GM23338 (cell line): ENCODE results near the gene EYA2. TPM values are rescaled to one million over a fixed set of nuclear protein-coding genes. Genes with fewer than 3 reads are reported as not detected.

Experiments used
- ATAC-seq: fragments of 200-7000 bp; cut with Tn5 transposase; 3 replicates; pipeline ENCODE4 v1.9.1; 2020
- DNase-seq: peaks from one replicate; pipeline ENCODE4 v3.0.0-alpha.2; 2015; ENCODE audit warnings: low spot score
- H2AFZ ChIP-seq: fragments of 200-600 bp; sonication (generic); 2 replicates; pipeline ENCODE4 v1.8.0; 2016; ENCODE audit warnings: antibody characterized with exemption, mild to moderate bottlenecking, moderate library complexity
- H3F3A ChIP-seq: fragments of 200-600 bp; sonication (generic); replicated peaks from 2 replicates; pipeline ENCODE4 v1.8.0; 2017; ENCODE audit warnings: antibody characterized with exemption, mixed run types, low read depth
- H3K27ac ChIP-seq: fragments of 200-600 bp; sonication (generic); 2 replicates; pipeline ENCODE4 v1.6.1; 2016; ENCODE audit warnings: low read depth
- H3K27me3 ChIP-seq: fragments of 200-600 bp; sonication (generic); 2 replicates; pipeline ENCODE4 v1.8.0; 2016; ENCODE audit warnings: mild to moderate bottlenecking, mixed run types, moderate library complexity; ENCODE audit not compliant: insufficient read depth
- H3K36me3 ChIP-seq: fragments of 200-600 bp; sonication (generic); 2 replicates; pipeline ENCODE4 v1.8.0; 2016; ENCODE audit warnings: mild to moderate bottlenecking; ENCODE audit not compliant: insufficient read depth
- H3K4me1 ChIP-seq: fragments of 200-600 bp; sonication (generic); 2 replicates; pipeline ENCODE4 v1.8.0; 2016; ENCODE audit warnings: mild to moderate bottlenecking, moderate library complexity; ENCODE audit not compliant: insufficient read depth
- H3K4me2 ChIP-seq: fragments of 200-600 bp; sonication (generic); 2 replicates; pipeline ENCODE4 v1.7.1; 2017; ENCODE audit warnings: mixed run types
- H3K4me3 ChIP-seq: fragments of 200-600 bp; sonication (generic); 2 replicates; pipeline ENCODE4 v1.6.1; 2016; ENCODE audit warnings: mixed run types
- H3K79me2 ChIP-seq: fragments of 200-600 bp; sonication (generic); replicated peaks from 2 replicates; pipeline ENCODE4 v1.8.0; 2017; ENCODE audit warnings: mild to moderate bottlenecking; ENCODE audit not compliant: insufficient read depth
- H3K9me2 ChIP-seq: fragments of 200-600 bp; sonication (generic); 2 replicates; pipeline ENCODE4 v1.8.0; 2017; ENCODE audit not compliant: insufficient read depth
- H4K20me1 ChIP-seq: fragments of 200-600 bp; sonication (generic); replicated peaks from 2 replicates; pipeline ENCODE4 v1.8.0; 2017; ENCODE audit warnings: mild to moderate bottlenecking; ENCODE audit not compliant: insufficient read depth
- H3K27ac Mint-ChIP-seq: 2 replicates; pipeline ENCODE4 v1.8.0; 2020; ENCODE audit warnings: inconsistent platforms, mild to moderate bottlenecking, moderate library complexity, mixed read lengths
- H3K27me3 Mint-ChIP-seq: 3 replicates; pipeline ENCODE4 v1.8.0; 2022; ENCODE audit warnings: low read depth, mild to moderate bottlenecking, moderate library complexity, mixed read lengths, inconsistent platforms; ENCODE audit not compliant: insufficient read depth, poor library complexity
- H3K36me3 Mint-ChIP-seq: 3 replicates; pipeline ENCODE4 v1.8.0; 2021; ENCODE audit warnings: low read depth, mild to moderate bottlenecking, inconsistent platforms, moderate library complexity, mixed read lengths
- H3K4me1 Mint-ChIP-seq: 3 replicates; pipeline ENCODE4 v1.8.0; 2020; ENCODE audit warnings: mild to moderate bottlenecking, inconsistent platforms, mixed read lengths
- H3K4me3 Mint-ChIP-seq: 3 replicates; pipeline ENCODE4 v1.8.0; 2021; ENCODE audit warnings: moderate library complexity, mild to moderate bottlenecking, inconsistent platforms, mixed read lengths
- H3K9me3 Mint-ChIP-seq: 3 replicates; pipeline ENCODE4 v1.8.0; 2020; ENCODE audit warnings: moderate library complexity, mild to moderate bottlenecking, inconsistent platforms, mixed read lengths
- CREB1 ChIP-seq: fragments of 250-450 bp; sonication (Bioruptor Pico); IDR thresholded peaks from 2 replicates; pipeline ENCODE4 v1.5.0; 2020; ENCODE audit warnings: low read depth, mild to moderate bottlenecking, moderate library complexity
- CTCF ChIP-seq, 2 experiments: fragments of 200-600 bp in 1 of 2; sonication (generic) in 1 of 2; conservative IDR thresholded peaks; 2 replicates each; pipeline versions ENCODE4 v1.5.1 to v1.6.1; 2016 to 2017; ENCODE audit warnings: antibody characterized with exemption in 2 of 2, low read depth in 2 of 2, mild to moderate bottlenecking in 2 of 2, moderate library complexity in 1 of 2
- ETS1 ChIP-seq: IDR thresholded peaks from 2 replicates; pipeline ENCODE4 v1.6.1; 2016; ENCODE audit warnings: antibody characterized with exemption
- EZH2 ChIP-seq: fragments of 200-600 bp; sonication (generic); IDR thresholded peaks from one replicate; pipeline ENCODE4 v1.8.0; 2017; ENCODE audit warnings: antibody characterized with exemption, mild to moderate bottlenecking, low read depth; ENCODE audit not compliant: unreplicated experiment
- JUNB ChIP-seq: IDR thresholded peaks from one replicate; pipeline ENCODE4 v1.6.1; 2016; ENCODE audit warnings: antibody characterized with exemption; ENCODE audit not compliant: unreplicated experiment
- POLR2AphosphoS5 ChIP-seq: IDR thresholded peaks from 2 replicates; pipeline ENCODE4 v1.6.1; 2016; ENCODE audit warnings: antibody characterized with exemption, low read depth
- STAT1 ChIP-seq: IDR thresholded peaks from one replicate; pipeline ENCODE4 v1.6.1; 2016; ENCODE audit warnings: antibody characterized with exemption; ENCODE audit not compliant: unreplicated experiment
- ZNF114 ChIP-seq: fragments of 250-450 bp; sonication (Bioruptor Pico); IDR thresholded peaks from 2 replicates; pipeline ENCODE4 v1.5.0; 2020; ENCODE audit warnings: mild to moderate bottlenecking, moderate library complexity
- polyA plus RNA-seq: library from polyadenylated mRNA; unstranded; fragments of >200 nt; fragmentation: Nextera tagmentation; extraction: Ambion mirVana; gene quantifications from 2 replicates; pipeline ENCODE4 v1.2.1, GENCODE V29; 2016
- total RNA-seq: library from RNA; depleted of rRNA; stranded (reverse); fragments of >200 nt; shearing (Covaris generic); gene quantifications from 2 replicates; pipeline ENCODE4 v1.2.3, GENCODE V29; 2014
- TF ChIP-seq, protein P1 (sequence below): fragments of 250-450 bp; sonication (Bioruptor Pico); IDR thresholded peaks from 2 replicates; pipeline ENCODE4 v1.5.0; 2020; ENCODE audit warnings: mild to moderate bottlenecking, moderate library complexity
- TF ChIP-seq, protein P2 (sequence below): IDR thresholded peaks from one replicate; pipeline ENCODE4 v1.6.1; 2018; ENCODE audit warnings: antibody characterized with exemption; ENCODE audit not compliant: unreplicated experiment

The EYA2 gene
- total and polyA plus RNA-seq, 2 experiments from 2014 or later: 0.50 to 0.56 TPM

DNA sequence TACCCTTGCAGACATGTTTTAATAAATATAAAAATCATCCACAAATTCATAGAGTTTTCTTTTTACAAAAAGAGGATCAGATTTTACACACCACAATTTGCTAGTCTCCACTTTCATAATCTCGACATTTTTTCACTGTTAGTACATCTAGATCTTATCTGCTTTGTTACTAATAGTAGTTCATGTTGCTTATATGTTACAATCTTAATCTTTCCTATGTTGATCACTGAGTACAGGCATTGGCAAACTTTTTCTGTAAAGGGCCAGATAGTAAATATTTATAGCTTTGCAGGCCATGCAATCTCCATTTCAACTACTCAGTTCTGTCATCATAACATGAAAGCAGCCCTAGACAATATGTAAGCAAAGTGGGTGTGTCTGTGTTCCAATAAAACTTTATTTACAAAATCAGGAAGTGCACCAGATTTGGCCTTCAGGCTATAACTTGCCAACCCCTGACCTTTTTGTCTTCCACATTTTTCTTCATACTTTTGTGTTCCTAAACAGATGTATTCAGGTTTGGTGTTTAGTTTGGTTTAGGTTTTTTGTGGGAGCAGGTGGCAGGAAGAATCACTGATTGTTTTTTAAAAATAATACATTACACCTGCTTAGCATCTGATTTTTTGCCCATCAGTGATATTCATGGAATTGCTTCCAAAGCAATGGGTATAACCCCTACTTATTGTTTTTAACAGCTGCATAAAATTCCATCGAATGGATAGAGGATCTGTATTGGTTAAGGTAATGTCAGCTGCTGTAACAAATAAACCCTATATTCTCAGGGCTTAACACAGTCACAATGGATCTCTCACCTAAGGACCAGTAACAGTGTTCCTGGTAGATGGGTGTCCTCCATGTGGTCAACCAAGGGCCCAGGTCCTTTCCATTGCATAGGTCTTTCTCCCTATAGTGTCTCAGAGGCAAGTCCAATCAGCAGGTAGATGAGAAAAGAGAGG lies 61.2 kb downstream of the EYA2 start (continued):
- TF ChIP-seq, protein P1, sequence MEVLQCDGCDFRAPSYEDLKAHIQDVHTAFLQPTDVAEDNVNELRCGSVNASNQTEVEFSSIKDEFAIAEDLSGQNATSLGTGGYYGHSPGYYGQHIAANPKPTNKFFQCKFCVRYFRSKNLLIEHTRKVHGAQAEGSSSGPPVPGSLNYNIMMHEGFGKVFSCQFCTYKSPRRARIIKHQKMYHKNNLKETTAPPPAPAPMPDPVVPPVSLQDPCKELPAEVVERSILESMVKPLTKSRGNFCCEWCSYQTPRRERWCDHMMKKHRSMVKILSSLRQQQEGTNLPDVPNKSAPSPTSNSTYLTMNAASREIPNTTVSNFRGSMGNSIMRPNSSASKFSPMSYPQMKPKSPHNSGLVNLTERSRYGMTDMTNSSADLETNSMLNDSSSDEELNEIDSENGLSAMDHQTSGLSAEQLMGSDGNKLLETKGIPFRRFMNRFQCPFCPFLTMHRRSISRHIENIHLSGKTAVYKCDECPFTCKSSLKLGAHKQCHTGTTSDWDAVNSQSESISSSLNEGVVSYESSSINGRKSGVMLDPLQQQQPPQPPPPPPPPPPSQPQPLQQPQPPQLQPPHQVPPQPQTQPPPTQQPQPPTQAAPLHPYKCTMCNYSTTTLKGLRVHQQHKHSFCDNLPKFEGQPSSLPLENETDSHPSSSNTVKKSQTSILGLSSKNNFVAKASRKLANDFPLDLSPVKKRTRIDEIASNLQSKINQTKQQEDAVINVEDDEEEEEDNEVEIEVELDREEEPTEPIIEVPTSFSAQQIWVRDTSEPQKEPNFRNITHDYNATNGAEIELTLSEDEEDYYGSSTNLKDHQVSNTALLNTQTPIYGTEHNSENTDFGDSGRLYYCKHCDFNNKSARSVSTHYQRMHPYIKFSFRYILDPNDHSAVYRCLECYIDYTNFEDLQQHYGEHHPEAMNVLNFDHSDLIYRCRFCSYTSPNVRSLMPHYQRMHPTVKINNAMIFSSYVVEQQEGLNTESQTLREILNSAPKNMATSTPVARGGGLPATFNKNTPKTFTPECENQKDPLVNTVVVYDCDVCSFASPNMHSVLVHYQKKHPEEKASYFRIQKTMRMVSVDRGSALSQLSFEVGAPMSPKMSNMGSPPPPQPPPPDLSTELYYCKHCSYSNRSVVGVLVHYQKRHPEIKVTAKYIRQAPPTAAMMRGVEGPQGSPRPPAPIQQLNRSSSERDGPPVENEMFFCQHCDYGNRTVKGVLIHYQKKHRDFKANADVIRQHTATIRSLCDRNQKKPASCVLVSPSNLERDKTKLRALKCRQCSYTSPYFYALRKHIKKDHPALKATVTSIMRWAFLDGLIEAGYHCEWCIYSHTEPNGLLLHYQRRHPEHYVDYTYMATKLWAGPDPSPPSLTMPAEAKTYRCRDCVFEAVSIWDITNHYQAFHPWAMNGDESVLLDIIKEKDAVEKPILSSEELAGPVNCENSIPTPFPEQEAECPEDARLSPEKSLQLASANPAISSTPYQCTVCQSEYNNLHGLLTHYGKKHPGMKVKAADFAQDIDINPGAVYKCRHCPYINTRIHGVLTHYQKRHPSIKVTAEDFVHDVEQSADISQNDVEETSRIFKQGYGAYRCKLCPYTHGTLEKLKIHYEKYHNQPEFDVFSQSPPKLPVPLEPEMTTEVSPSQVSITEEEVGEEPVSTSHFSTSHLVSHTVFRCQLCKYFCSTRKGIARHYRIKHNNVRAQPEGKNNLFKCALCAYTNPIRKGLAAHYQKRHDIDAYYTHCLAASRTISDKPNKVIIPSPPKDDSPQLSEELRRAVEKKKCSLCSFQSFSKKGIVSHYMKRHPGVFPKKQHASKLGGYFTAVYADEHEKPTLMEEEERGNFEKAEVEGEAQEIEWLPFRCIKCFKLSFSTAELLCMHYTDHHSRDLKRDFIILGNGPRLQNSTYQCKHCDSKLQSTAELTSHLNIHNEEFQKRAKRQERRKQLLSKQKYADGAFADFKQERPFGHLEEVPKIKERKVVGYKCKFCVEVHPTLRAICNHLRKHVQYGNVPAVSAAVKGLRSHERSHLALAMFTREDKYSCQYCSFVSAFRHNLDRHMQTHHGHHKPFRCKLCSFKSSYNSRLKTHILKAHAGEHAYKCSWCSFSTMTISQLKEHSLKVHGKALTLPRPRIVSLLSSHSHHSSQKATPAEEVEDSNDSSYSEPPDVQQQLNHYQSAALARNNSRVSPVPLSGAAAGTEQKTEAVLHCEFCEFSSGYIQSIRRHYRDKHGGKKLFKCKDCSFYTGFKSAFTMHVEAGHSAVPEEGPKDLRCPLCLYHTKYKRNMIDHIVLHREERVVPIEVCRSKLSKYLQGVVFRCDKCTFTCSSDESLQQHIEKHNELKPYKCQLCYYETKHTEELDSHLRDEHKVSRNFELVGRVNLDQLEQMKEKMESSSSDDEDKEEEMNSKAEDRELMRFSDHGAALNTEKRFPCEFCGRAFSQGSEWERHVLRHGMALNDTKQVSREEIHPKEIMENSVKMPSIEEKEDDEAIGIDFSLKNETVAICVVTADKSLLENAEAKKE (CRISPR knock-in tag): no peak
- no peak for TF ChIP-seq ZNF114 (CRISPR knock-in tag)
- TF ChIP-seq EZH2: no peak
- no peak for TF ChIP-seq JUNB
- no peak for TF ChIP-seq POLR2AphosphoS5

DNA sequence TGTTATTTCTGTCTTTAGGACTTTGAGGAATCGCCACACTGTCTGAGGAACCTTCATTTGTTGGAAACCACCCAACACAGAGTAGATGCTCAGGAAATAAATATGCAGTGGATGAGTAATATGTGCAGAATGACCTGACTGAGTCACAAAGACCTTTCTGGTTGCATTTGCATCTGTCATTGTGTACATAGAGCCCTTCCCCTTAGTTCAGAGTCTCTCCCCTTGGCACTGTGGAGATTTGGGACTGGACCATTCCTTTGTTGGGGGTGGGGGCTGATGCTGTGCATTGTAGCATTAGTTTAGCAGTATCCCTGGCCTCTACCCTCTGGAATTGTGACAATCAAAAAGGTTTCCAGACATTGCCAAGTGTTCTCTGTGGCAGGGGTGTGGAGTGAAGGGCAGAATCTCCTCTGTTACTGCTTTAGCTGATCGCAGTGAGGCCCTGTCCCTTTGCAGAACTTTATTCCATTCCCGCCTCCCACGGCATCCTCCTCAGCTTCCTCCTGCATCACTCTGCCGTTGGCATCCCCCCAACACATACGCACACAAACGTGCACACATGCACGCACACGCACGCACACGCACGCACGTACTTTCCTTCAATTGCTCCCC lies 64.5 kb downstream of the EYA2 start:
- Mint-ChIP-seq H3K4me1 (peaks cover 3% of the 10 kb centered on the region; the same call in 2 of the 3 replicates), H3K9me3 (peaks cover 8% of the 10 kb centered on the region; the same call in 1 of the 3 replicates), H3K36me3 (no peaks in the 10 kb centered on the region; the same call in 2 of the 3 replicates), H3K27ac (no peak overlapping the region), H3K27me3 (peaks cover 2% of the 10 kb centered on the region), H3K4me3 (no peak overlapping the region)
- DNase-seq (no peak), ATAC-seq (no peak)
- Histone ChIP-seq H3F3A (no peaks in the 10 kb centered on the region), H3K9me2 (no peaks in the 10 kb centered on the region; the same call in 1 of the 2 replicates), H2AFZ (no peak overlapping the region), H3K79me2 (no peaks in the 10 kb centered on the region), H4K20me1 (no peaks in the 10 kb centered on the region; the same call in 1 of the 2 replicates), H3K27ac (no peak overlapping the region), H3K4me1 (no peaks in the 10 kb centered on the region), H3K36me3 (no peaks in the 10 kb centered on the region), H3K4me3 (no peak overlapping the region), H3K27me3 (no peaks in the 10 kb centered on the region), H3K4me2 (no peak overlapping the region)
- no peak for TF ChIP-seq STAT1
- TF ChIP-seq, protein P2, sequence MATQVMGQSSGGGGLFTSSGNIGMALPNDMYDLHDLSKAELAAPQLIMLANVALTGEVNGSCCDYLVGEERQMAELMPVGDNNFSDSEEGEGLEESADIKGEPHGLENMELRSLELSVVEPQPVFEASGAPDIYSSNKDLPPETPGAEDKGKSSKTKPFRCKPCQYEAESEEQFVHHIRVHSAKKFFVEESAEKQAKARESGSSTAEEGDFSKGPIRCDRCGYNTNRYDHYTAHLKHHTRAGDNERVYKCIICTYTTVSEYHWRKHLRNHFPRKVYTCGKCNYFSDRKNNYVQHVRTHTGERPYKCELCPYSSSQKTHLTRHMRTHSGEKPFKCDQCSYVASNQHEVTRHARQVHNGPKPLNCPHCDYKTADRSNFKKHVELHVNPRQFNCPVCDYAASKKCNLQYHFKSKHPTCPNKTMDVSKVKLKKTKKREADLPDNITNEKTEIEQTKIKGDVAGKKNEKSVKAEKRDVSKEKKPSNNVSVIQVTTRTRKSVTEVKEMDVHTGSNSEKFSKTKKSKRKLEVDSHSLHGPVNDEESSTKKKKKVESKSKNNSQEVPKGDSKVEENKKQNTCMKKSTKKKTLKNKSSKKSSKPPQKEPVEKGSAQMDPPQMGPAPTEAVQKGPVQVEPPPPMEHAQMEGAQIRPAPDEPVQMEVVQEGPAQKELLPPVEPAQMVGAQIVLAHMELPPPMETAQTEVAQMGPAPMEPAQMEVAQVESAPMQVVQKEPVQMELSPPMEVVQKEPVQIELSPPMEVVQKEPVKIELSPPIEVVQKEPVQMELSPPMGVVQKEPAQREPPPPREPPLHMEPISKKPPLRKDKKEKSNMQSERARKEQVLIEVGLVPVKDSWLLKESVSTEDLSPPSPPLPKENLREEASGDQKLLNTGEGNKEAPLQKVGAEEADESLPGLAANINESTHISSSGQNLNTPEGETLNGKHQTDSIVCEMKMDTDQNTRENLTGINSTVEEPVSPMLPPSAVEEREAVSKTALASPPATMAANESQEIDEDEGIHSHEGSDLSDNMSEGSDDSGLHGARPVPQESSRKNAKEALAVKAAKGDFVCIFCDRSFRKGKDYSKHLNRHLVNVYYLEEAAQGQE: no peak
- no peak for TF ChIP-seq JUNB
- TF ChIP-seq CREB1 (CRISPR knock-in tag): no peak
- no peak for TF ChIP-seq EZH2
- TF ChIP-seq CTCF (conservative IDR thresholded peaks at IDR 0.05; ENCODE audit: low read depth in 2 of 2): no peak
- no peak for TF ChIP-seq ETS1
